HFFc6 (cell line): ENCODE results near the gene SHROOM2. TPM values are rescaled to one million over a fixed set of nuclear protein-coding genes. Genes with fewer than 3 reads are reported as not detected.

Experiments used
- DNase-seq: peaks from one replicate; pipeline ENCODE4 v3.0.0-alpha.2; 2018
- H3K27ac Mint-ChIP-seq: 2 replicates; pipeline ENCODE4 v1.8.0; 2020; ENCODE audit warnings: mild to moderate bottlenecking, mixed read lengths
- H3K27me3 Mint-ChIP-seq: 2 replicates; pipeline ENCODE4 v1.8.0; 2021; ENCODE audit warnings: mild to moderate bottlenecking, moderate library complexity, mixed read lengths; ENCODE audit not compliant: insufficient read depth
- H3K36me3 Mint-ChIP-seq: 2 replicates; pipeline ENCODE4 v1.8.0; 2021; ENCODE audit warnings: low read depth, mixed read lengths
- H3K4me1 Mint-ChIP-seq: 2 replicates; pipeline ENCODE4 v1.8.0; 2020; ENCODE audit warnings: low read depth, mixed read lengths
- H3K4me3 Mint-ChIP-seq: 2 replicates; pipeline ENCODE4 v1.8.0; 2020; ENCODE audit warnings: mild to moderate bottlenecking, moderate library complexity, mixed read lengths
- H3K9me3 Mint-ChIP-seq: 2 replicates; pipeline ENCODE4 v1.8.0; 2020; ENCODE audit warnings: mild to moderate bottlenecking, mixed read lengths
- CTCF ChIP-seq: fragments of 200-600 bp; sonication (generic); IDR thresholded peaks from 2 replicates; pipeline ENCODE4 v1.5.0; 2021; ENCODE audit warnings: antibody characterized with exemption, mild to moderate bottlenecking
- total RNA-seq, 6 experiments: library from RNA; stranded (reverse); fragmentation: NEBNext Ultra II Directional; extraction: Animal tissue kit (Norgen Biotek cat#: 25700); gene quantifications; 2 replicates in 1 of 6; 3 replicates in 5 of 6; pipeline ENCODE4 v1.2.3, GENCODE V29; 2021

Gene SHROOM2
- total RNA-seq, 6 experiments from 2014 or later = 1.6 to 3.5 (median 2.9) TPM

DNA sequence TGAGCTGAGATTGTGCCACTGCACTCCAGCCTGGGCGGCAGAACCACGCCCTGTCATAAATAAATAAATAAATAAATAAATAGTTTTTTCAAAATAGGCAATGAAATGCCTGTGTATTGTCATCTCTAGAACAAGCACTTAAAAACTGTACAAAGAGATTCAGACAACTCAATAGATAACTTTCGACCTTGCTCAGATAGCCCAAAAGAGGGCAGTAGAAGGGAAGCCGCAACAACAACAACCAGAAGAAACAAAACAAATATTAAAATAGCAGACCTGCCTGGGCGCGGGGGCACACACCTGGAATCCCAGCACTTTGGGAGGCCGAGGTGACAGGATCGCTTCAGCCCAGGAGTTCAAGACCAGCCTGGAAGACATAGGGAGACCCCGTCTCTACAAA is 171.5 kb downstream of the SHROOM2 start:
- no peaks in the 10 kb centered on the region for H3K9me3 Mint-ChIP-seq
- H3K36me3 Mint-ChIP-seq = no peaks in the 10 kb centered on the region
- no peak for DNase-seq
- no peak for TF ChIP-seq CTCF
- peaks cover 11% of the 10 kb centered on the region for H3K4me1 Mint-ChIP-seq
- peaks cover 2% of the 10 kb centered on the region; the same call in 1 of the 2 replicates for H3K27me3 Mint-ChIP-seq
- H3K27ac Mint-ChIP-seq = no peak overlapping the region
- H3K4me3 Mint-ChIP-seq = no peak overlapping the region

GRCh38 chrX:9958183-9958582 is 172.0 kb downstream of the SHROOM2 start:
- H3K36me3 Mint-ChIP-seq = no peaks in the 10 kb centered on the region
- no peak for DNase-seq

GRCh38 chrX:9961750-9962149 is 175.5 kb downstream of the SHROOM2 start:
- H3K27me3 Mint-ChIP-seq = peaks cover 4% of the 10 kb centered on the region
- H3K36me3 Mint-ChIP-seq = no peaks in the 10 kb centered on the region
- DNase-seq = no peak
- no peaks in the 10 kb centered on the region for H3K4me1 Mint-ChIP-seq
- H3K9me3 Mint-ChIP-seq = no peaks in the 10 kb centered on the region
- no peak overlapping the region for H3K27ac Mint-ChIP-seq
- TF ChIP-seq CTCF = no peak
- H3K4me3 Mint-ChIP-seq = no peak overlapping the region

More at GRCh38 chrX:9958183-9958582, 172.0 kb downstream of the SHROOM2 start:
- H3K4me3 Mint-ChIP-seq = no peak overlapping the region
- no peak overlapping the region for H3K27ac Mint-ChIP-seq
- H3K9me3 Mint-ChIP-seq = no peaks in the 10 kb centered on the region
- peaks cover 11% of the 10 kb centered on the region for H3K4me1 Mint-ChIP-seq
- peaks cover 2% of the 10 kb centered on the region; the same call in 1 of the 2 replicates for H3K27me3 Mint-ChIP-seq
- no peak for TF ChIP-seq CTCF

DNA sequence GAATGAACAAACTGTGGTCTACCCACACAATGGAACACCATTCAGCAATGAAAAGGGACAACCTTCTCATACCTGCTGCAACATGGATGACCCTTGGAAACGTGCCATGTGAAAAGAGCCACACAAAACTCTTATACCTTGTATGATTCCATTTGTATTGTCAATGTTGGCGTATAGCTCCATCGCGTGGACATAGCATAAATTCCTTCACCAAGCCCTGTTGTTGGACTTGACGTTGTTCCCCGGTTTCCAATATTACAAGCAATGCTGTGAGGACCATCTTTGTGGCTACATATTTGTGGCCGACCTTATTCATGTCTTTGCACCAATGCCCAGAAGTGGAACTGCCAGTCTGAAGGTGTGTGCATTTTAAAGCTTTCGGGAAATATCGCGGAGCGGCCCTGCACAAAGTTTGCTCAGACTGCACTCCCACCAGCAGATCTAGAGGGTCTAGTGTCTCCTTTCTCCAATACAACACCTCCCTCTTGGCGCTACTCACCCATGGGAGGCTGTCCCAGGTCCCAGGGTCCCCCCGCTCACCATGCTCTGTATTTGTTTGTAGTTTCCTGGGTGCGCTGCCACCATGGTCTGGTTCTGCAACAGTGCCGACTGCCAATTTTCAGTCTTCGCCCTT is 180.7 kb downstream of the SHROOM2 start, which contains the start of gene CLDN34:
CLDN34 (plus strand) TSS at position 584 of the 634 bp plus-strand sequence; CDS start at position 584, 0 bp downstream.
- no peaks in the 10 kb centered on the region for H3K36me3 Mint-ChIP-seq

GRCh38 chrX:9977635-9978034 is 191.4 kb downstream of the SHROOM2 start:
- no peaks in the 10 kb centered on the region for H3K36me3 Mint-ChIP-seq
- H3K27ac Mint-ChIP-seq = no peak overlapping the region
- H3K4me1 Mint-ChIP-seq = no peaks in the 10 kb centered on the region
- H3K4me3 Mint-ChIP-seq = no peak overlapping the region
- DNase-seq = no peak
- TF ChIP-seq CTCF = no peak
- peaks cover 5% of the 10 kb centered on the region; the same call in 1 of the 2 replicates for H3K9me3 Mint-ChIP-seq
- peaks cover 4% of the 10 kb centered on the region for H3K27me3 Mint-ChIP-seq

More for the DNA sequence above, 180.7 kb downstream of the SHROOM2 start, which contains the start of gene CLDN34:
- Mint-ChIP-seq H3K4me3 (no peak within 1 kb of the TSS), H3K4me1 (no peaks in the 10 kb centered on the region), H3K27ac (no peak within 1 kb of the TSS), H3K9me3 (no peaks in the 10 kb centered on the region), H3K27me3 (peaks cover 2% of the 10 kb centered on the region)
- TF ChIP-seq CTCF = no peak
- DNase-seq = no peak
